ENCODE results near the gene IFT43. TPM values are rescaled to one million over a fixed set of nuclear protein-coding genes. Genes with fewer than 3 reads are reported as not detected.

IFT43 gene
- total and polyA plus RNA-seq, 2 donors (not counting 3 experiments of a cell fraction or from before 2014, with no cell fraction given): 22.3 to 39.0 TPM

- dilution Hi-C loops (cut with MboI; ENCODE audit: extremely low pct_ligation_motif_present, low sequenced_read_pairs) (no loop called here), intact Hi-C loops (cut with micrococcal nuclease) (no loop called here)
- no peak overlapping the region for H3K4me2 ChIP-seq (ENCODE audit: insufficient read depth, low read length)
- no peak overlapping the region for H3K9ac ChIP-seq (replicated peaks; ENCODE audit: extremely low read depth, insufficient read depth, low read length)
- BruUV-seq (replicated peaks): no TSS peak
- ChIA-PET CTCF (no interaction called here), POLR2A (no interaction called here)
- TF ChIP-seq POLR2A (IDR thresholded peaks at IDR 0.05; ENCODE audit: low read depth, low read length) (no peak), POLR2AphosphoS5 (IDR thresholded peaks at IDR 0.05; ENCODE audit: insufficient read depth, low read depth, low read length) (no peak), MAX (IDR thresholded peaks at IDR 0.05; ENCODE audit: insufficient read depth, insufficient read length) (no peak), CTCF (IDR thresholded peaks at IDR 0.05; ENCODE audit: extremely low read depth in 1 of 2, insufficient read depth in 1 of 2, low read depth in 1 of 2, low read length in 2 of 2) (no peak), GATA2 (IDR thresholded peaks at IDR 0.05; ENCODE audit: insufficient read depth, insufficient read length, low read depth, low read length) (no peak), MYC (IDR thresholded peaks at IDR 0.05; ENCODE audit: low read depth, low read length) (no peak), FOS (IDR thresholded peaks at IDR 0.05; ENCODE audit: borderline replicate concordance, insufficient read depth, low read length) (no peak), EZH2 (IDR thresholded peaks at IDR 0.05; ENCODE audit: borderline replicate concordance, low read depth, low read length, severe bottlenecking) (no peak), JUN (IDR thresholded peaks at IDR 0.05; ENCODE audit: borderline replicate concordance, insufficient read depth, insufficient read length, low read depth) (no peak)
- FAIRE-seq (no peak), DNase-seq (ENCODE audit: low read depth, low spot score) (no peak)
- no peaks in the 10 kb centered on the region for H3K9me3 ChIP-seq (replicated peaks; ENCODE audit: control insufficient read depth, insufficient read depth, low read length)
- H3K4me3 ChIP-seq (replicated peaks in 1 of 3; ENCODE audit: insufficient read depth in 1 of 3, low read depth in 1 of 3, low read length in 3 of 3): no peak overlapping the region
- H3K4me1 ChIP-seq (ENCODE audit: control insufficient read depth, extremely low read depth, insufficient read depth, low read length): no peaks in the 10 kb centered on the region
- H3K27me3 ChIP-seq (ENCODE audit: control insufficient read depth in 2 of 2, insufficient read depth in 2 of 2, low read length in 2 of 2): no peaks in the 10 kb centered on the region
- H3K9me1 ChIP-seq (replicated peaks; ENCODE audit: control insufficient read depth, extremely low read depth, insufficient read depth, low read length): no peaks in the 10 kb centered on the region
- H2AFZ ChIP-seq (ENCODE audit: low read depth, low read length): no peak overlapping the region
- peaks cover 4 to 19% of the 10 kb centered on the region in 2 experiments for H3K36me3 ChIP-seq (ENCODE audit: control insufficient read depth in 2 of 2, extremely low read depth in 1 of 2, insufficient read depth in 2 of 2, low read length in 2 of 2)
- H4K20me1 ChIP-seq (replicated peaks; ENCODE audit: control insufficient read depth, extremely low read depth, insufficient read depth, low read length): no peaks in the 10 kb centered on the region
- H3K79me2 ChIP-seq (ENCODE audit: control insufficient read depth, insufficient read depth, low read length): no peaks in the 10 kb centered on the region
- no peak overlapping the region for H3K27ac ChIP-seq (ENCODE audit: insufficient read depth, low read depth, low read length)
Observed at GRCh38 chr14:76002383-76002782, 16.8 kb downstream of the IFT43 start.
